ENCODE data around the gene LGALS7B. TPM values are rescaled to one million over a fixed set of nuclear protein-coding genes. Genes with fewer than 3 reads are reported as not detected.
"Not testable (repeated sequence)": the region's sequence is repeated elsewhere in the genome, so short reads cannot be mapped to it uniquely, and the experiment has no call there.

Gene LGALS7B
- total and polyA plus RNA-seq, 2 of the 8 experiments (the other 6 are each of a cell fraction or from before 2014, with no cell fraction given) = 3.6 TPM; not detected in 1

DNA sequence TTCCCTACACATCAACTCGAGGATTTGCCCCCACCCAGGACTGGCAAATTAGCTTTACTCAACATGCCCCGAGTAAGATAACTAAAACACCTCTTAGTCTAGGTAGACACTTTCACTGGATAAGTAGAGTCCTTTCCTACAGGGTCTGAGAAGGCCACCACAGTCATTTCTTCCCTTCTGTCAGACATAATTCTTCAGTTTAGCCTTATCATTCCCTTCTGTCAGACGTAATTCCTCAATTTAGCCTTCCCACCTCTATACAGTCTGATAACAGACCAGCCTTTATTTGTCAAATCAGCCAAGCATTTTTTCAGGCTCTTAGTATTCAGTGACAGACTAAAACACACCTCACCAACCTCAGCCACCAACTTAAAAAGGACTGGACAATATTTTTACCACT is 35.2 kb upstream of the LGALS7B start:
- H3K79me1 ChIP-seq (ENCODE audit: low read depth, low read length); H4K5ac ChIP-seq (ENCODE audit: insufficient read length, low read depth, low read length); H3K9ac ChIP-seq (replicated peaks in 1 of 4; ENCODE audit: extremely low read depth in 1 of 4, low read depth in 3 of 4, low read length in 3 of 4); H3K4me2 ChIP-seq (ENCODE audit: insufficient read depth in 1 of 2, low read depth in 2 of 2, low read length in 2 of 2); H4K20me1 ChIP-seq (replicated peaks in 1 of 2; ENCODE audit: control insufficient read depth in 1 of 2, insufficient read depth in 2 of 2, low read length in 2 of 2); DNase-seq (ENCODE audit: low read depth in 1 of 2, low spot score in 2 of 2); H3K23ac ChIP-seq (ENCODE audit: insufficient read length); H3K18ac ChIP-seq (ENCODE audit: extremely low read depth, low read length); H2BK15ac ChIP-seq (ENCODE audit: low read length); H3K56ac ChIP-seq (replicated peaks; ENCODE audit: insufficient read length, low read depth, low read length); H2BK120ac ChIP-seq (replicated peaks; ENCODE audit: low read depth, low read length); H3K36me3 ChIP-seq (ENCODE audit: control insufficient read depth in 2 of 4, insufficient read depth in 4 of 4, low read length in 3 of 4); H3K4ac ChIP-seq (replicated peaks; ENCODE audit: insufficient read length, low read depth, low read length); POLR2A ChIA-PET (ENCODE audit: partially characterized antibody); H3K23me2 ChIP-seq (ENCODE audit: low read depth, low read length); H3K79me2 ChIP-seq (ENCODE audit: control insufficient read depth in 1 of 2, insufficient read depth in 2 of 2, low read length in 2 of 2); H3K9me3 ChIP-seq (ENCODE audit: insufficient read depth in 2 of 2, low read depth in 1 of 2, low read length in 1 of 2); H3K27me3 ChIP-seq (replicated peaks in 1 of 4; ENCODE audit: control insufficient read depth in 3 of 4, extremely low read depth in 1 of 4, insufficient read depth in 3 of 4, low read length in 3 of 4); H2AK5ac ChIP-seq (ENCODE audit: low read depth, low read length); H3K4me1 ChIP-seq (replicated peaks in 1 of 4; ENCODE audit: control insufficient read depth in 3 of 4, insufficient read depth in 4 of 4, low read length in 3 of 4); H2AFZ ChIP-seq (ENCODE audit: low read length); FAIRE-seq; CTCF ChIA-PET (ENCODE audit: partially characterized antibody); H4K91ac ChIP-seq (replicated peaks; ENCODE audit: insufficient read length, low read length); H4K8ac ChIP-seq (ENCODE audit: extremely low read depth, insufficient read depth, low read length); H3K27ac ChIP-seq (ENCODE audit: low read depth, low read length); H2BK5ac ChIP-seq (ENCODE audit: low read depth, low read length); H2BK20ac ChIP-seq (ENCODE audit: low read length); H3K14ac ChIP-seq (ENCODE audit: insufficient read length); H3K4me3 ChIP-seq (ENCODE audit: extremely low read depth in 1 of 4, insufficient read depth in 2 of 4, low read depth in 3 of 4, low read length in 4 of 4); H2BK12ac ChIP-seq (ENCODE audit: low read depth, low read length): not testable (repeated sequence)
- WGBS, 2 experiments (ENCODE audit: extremely low coverage in 1 of 2, insufficient coverage in 1 of 2, insufficient read length in 1 of 2, insufficient replicate concordance in 2 of 2, low coverage in 1 of 2, low lambda C conversion rate in 2 of 2, missing lambda C conversion rate in 1 of 2) = 81% methylated on average over 3 of the region's 3 CpGs; no CpG with 5 or more reads in 1 of the 2 experiments

DNA sequence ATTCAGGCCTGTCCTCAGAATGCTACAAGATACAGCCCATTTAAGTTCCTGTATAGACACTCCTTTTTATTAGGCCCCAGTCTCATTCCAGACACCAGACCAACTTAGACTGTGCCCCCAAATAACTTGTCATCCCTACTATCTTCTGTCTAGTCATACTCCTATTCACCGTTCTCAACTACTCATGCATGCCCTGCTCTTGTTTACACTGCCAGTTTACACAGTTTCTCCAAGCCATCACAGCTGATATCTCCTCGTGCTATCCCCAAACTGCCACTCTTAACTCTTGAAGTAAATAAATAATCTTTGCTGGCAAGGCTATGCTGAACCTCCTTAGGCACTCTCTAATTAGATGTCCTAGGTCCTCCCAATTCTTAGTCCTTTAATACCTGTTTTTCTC is 34.8 kb upstream of the LGALS7B start:
- H3K4me1 ChIP-seq (replicated peaks in 1 of 4; ENCODE audit: control insufficient read depth in 3 of 4, insufficient read depth in 4 of 4, low read length in 3 of 4); H3K56ac ChIP-seq (replicated peaks; ENCODE audit: insufficient read length, low read depth, low read length); H3K14ac ChIP-seq (ENCODE audit: insufficient read length); H3K23ac ChIP-seq (ENCODE audit: insufficient read length); H3K9me3 ChIP-seq (ENCODE audit: insufficient read depth in 2 of 2, low read depth in 1 of 2, low read length in 1 of 2); H2BK5ac ChIP-seq (ENCODE audit: low read depth, low read length); H2BK12ac ChIP-seq (ENCODE audit: low read depth, low read length); H2BK15ac ChIP-seq (ENCODE audit: low read length); H3K27ac ChIP-seq (ENCODE audit: low read depth, low read length); H3K9ac ChIP-seq (replicated peaks in 1 of 4; ENCODE audit: extremely low read depth in 1 of 4, low read depth in 3 of 4, low read length in 3 of 4); H4K20me1 ChIP-seq (replicated peaks in 1 of 2; ENCODE audit: control insufficient read depth in 1 of 2, insufficient read depth in 2 of 2, low read length in 2 of 2); H2AFZ ChIP-seq (ENCODE audit: low read length); CTCF ChIA-PET (ENCODE audit: partially characterized antibody); H3K4ac ChIP-seq (replicated peaks; ENCODE audit: insufficient read length, low read depth, low read length); H2AK5ac ChIP-seq (ENCODE audit: low read depth, low read length); H4K91ac ChIP-seq (replicated peaks; ENCODE audit: insufficient read length, low read length); H4K5ac ChIP-seq (ENCODE audit: insufficient read length, low read depth, low read length); H3K18ac ChIP-seq (ENCODE audit: extremely low read depth, low read length); H2BK120ac ChIP-seq (replicated peaks; ENCODE audit: low read depth, low read length); H3K23me2 ChIP-seq (ENCODE audit: low read depth, low read length); H3K36me3 ChIP-seq (ENCODE audit: control insufficient read depth in 2 of 4, insufficient read depth in 4 of 4, low read length in 3 of 4); H3K79me2 ChIP-seq (ENCODE audit: control insufficient read depth in 1 of 2, insufficient read depth in 2 of 2, low read length in 2 of 2); H4K8ac ChIP-seq (ENCODE audit: extremely low read depth, insufficient read depth, low read length); H3K27me3 ChIP-seq (replicated peaks in 1 of 4; ENCODE audit: control insufficient read depth in 3 of 4, extremely low read depth in 1 of 4, insufficient read depth in 3 of 4, low read length in 3 of 4); H3K79me1 ChIP-seq (ENCODE audit: low read depth, low read length); DNase-seq (ENCODE audit: low read depth in 1 of 2, low spot score in 2 of 2); H3K4me2 ChIP-seq (ENCODE audit: insufficient read depth in 1 of 2, low read depth in 2 of 2, low read length in 2 of 2); FAIRE-seq; POLR2A ChIA-PET (ENCODE audit: partially characterized antibody); H2BK20ac ChIP-seq (ENCODE audit: low read length); H3K4me3 ChIP-seq (ENCODE audit: extremely low read depth in 1 of 4, insufficient read depth in 2 of 4, low read depth in 3 of 4, low read length in 4 of 4): not testable (repeated sequence)
- 85% methylated on average over 2 of the region's 2 CpGs; no CpG with 5 or more reads in 1 of the 2 experiments for WGBS, 2 experiments (ENCODE audit: extremely low coverage in 1 of 2, insufficient coverage in 1 of 2, insufficient read length in 1 of 2, insufficient replicate concordance in 2 of 2, low coverage in 1 of 2, low lambda C conversion rate in 2 of 2, missing lambda C conversion rate in 1 of 2)
